HG02588 (cell line): ENCODE data around the gene PHRF1.
"Not testable (repeated sequence)": the region's sequence is repeated elsewhere in the genome, so short reads cannot be mapped to it uniquely, and the experiment has no call there.

ENCODE experiments used
- ATAC-seq: cut with Tn5 transposase; IDR thresholded peaks from one replicate; pipeline ENCODE4 v1.9.1; 2021; ENCODE audit warnings: mild to moderate bottlenecking, moderate library complexity; ENCODE audit not compliant: unreplicated experiment

The PHRF1 gene

GRCh38 chr11:571802-572185, 4.5 kb upstream of the PHRF1 start:
- ATAC-seq = no peak

GRCh38 chr11:573146-573759, 3.0 kb upstream of the PHRF1 start:
- no peak for ATAC-seq

GRCh38 chr11:574031-574570, 2.2 kb upstream of the PHRF1 start:
- ATAC-seq = not testable (repeated sequence)

GRCh38 chr11:574632-575312, 1.5 kb upstream of the PHRF1 start:
- ATAC-seq = no peak

GRCh38 chr11:575313-575995, 816 bp upstream of the PHRF1 start:
- ATAC-seq = peak; percentile 38

GRCh38 chr11:576811-577610, 741 bp downstream of the PHRF1 start:
- no peak for ATAC-seq

- no peak for ATAC-seq
Measured at GRCh38 chr11:577611-577894, 1.3 kb downstream of the PHRF1 start.

GRCh38 chr11:578276-579035, 2.2 kb downstream of the PHRF1 start:
- ATAC-seq = no peak

- no peak for ATAC-seq
Measured at GRCh38 chr11:579830-580601, 3.7 kb downstream of the PHRF1 start.

GRCh38 chr11:581342-581741, 5.1 kb downstream of the PHRF1 start:
- ATAC-seq = no peak

- no peak for ATAC-seq
Measured at GRCh38 chr11:581752-582151, 5.5 kb downstream of the PHRF1 start.

GRCh38 chr11:584287-584686, 8.0 kb downstream of the PHRF1 start:
- ATAC-seq = no peak

- ATAC-seq = no peak
Measured at GRCh38 chr11:586376-587316, 10.4 kb downstream of the PHRF1 start.

- ATAC-seq = no peak
Measured at GRCh38 chr11:587546-587945, 11.3 kb downstream of the PHRF1 start.

- no peak for ATAC-seq
Measured at GRCh38 chr11:587978-588380, 11.7 kb downstream of the PHRF1 start.

- no peak for ATAC-seq
Measured at GRCh38 chr11:589798-590197, 13.5 kb downstream of the PHRF1 start.

GRCh38 chr11:590997-591396, 14.7 kb downstream of the PHRF1 start:
- ATAC-seq = no peak

GRCh38 chr11:592501-592900, 16.2 kb downstream of the PHRF1 start:
- ATAC-seq = no peak

- ATAC-seq = no peak
Measured at GRCh38 chr11:592918-593317, 16.6 kb downstream of the PHRF1 start.
